Rectal smooth muscle tissue (tissue), 1 donor: Measurements from ENCODE around the gene WASHC4.

Experiments
- H3K27ac ChIP-seq: one replicate; pipeline ENCODE4 v1.7.0; 2013; ENCODE audit warnings: low read depth, low read length, inconsistent platforms
- H3K27me3 ChIP-seq: one replicate; pipeline ENCODE4 v1.7.0; 2013; ENCODE audit warnings: low read length; ENCODE audit not compliant: control insufficient read depth, insufficient read depth
- H3K36me3 ChIP-seq: one replicate; pipeline ENCODE4 v1.7.0; 2013; ENCODE audit warnings: low read length; ENCODE audit not compliant: control insufficient read depth, insufficient read depth
- H3K4me1 ChIP-seq: one replicate; pipeline ENCODE4 v1.7.0; 2013; ENCODE audit warnings: low read length; ENCODE audit not compliant: control insufficient read depth, insufficient read depth
- H3K4me3 ChIP-seq: one replicate; pipeline ENCODE4 v1.7.0; 2013; ENCODE audit warnings: low read length
- H3K9ac ChIP-seq: one replicate; pipeline ENCODE4 v1.7.0; 2013; ENCODE audit warnings: low read length

WASHC4 gene

GRCh38 chr12:105206686-105207374 lies 99.3 kb downstream of the WASHC4 start:
- no peak overlapping the region for H3K27ac ChIP-seq
- peaks cover 28% of the 10 kb centered on the region for H3K36me3 ChIP-seq
- H3K9ac ChIP-seq, result no peak overlapping the region
- no peaks in the 10 kb centered on the region for H3K27me3 ChIP-seq
- no peaks in the 10 kb centered on the region for H3K4me1 ChIP-seq
- no peak overlapping the region for H3K4me3 ChIP-seq

- no peak overlapping the region for H3K4me3 ChIP-seq
- no peaks in the 10 kb centered on the region for H3K4me1 ChIP-seq
- H3K27ac ChIP-seq, result no peak overlapping the region
- H3K36me3 ChIP-seq, result peaks cover 25% of the 10 kb centered on the region
- no peaks in the 10 kb centered on the region for H3K27me3 ChIP-seq
- no peak overlapping the region for H3K9ac ChIP-seq
These were observed 101.6 kb downstream of the WASHC4 start for GRCh38 chr12:105209091-105209490.

- no peak overlapping the region for H3K27ac ChIP-seq
- H3K27me3 ChIP-seq, result no peaks in the 10 kb centered on the region
- H3K36me3 ChIP-seq, result peaks cover 14% of the 10 kb centered on the region
- no peak overlapping the region for H3K4me3 ChIP-seq
- no peak overlapping the region for H3K9ac ChIP-seq
- no peaks in the 10 kb centered on the region for H3K4me1 ChIP-seq
These were observed 104.9 kb downstream of the WASHC4 start for GRCh38 chr12:105212438-105212837.

GRCh38 chr12:105214148-105214547 lies 106.6 kb downstream of the WASHC4 start:
- peaks cover 18% of the 10 kb centered on the region for H3K36me3 ChIP-seq
- H3K27ac ChIP-seq, result no peak overlapping the region
- H3K27me3 ChIP-seq, result no peaks in the 10 kb centered on the region
- H3K4me3 ChIP-seq, result no peak overlapping the region
- no peak overlapping the region for H3K9ac ChIP-seq
- H3K4me1 ChIP-seq, result no peaks in the 10 kb centered on the region

- Histone ChIP-seq H3K36me3 (peaks cover 19% of the 10 kb centered on the region), H3K27ac (no peak overlapping the region), H3K27me3 (no peaks in the 10 kb centered on the region), H3K4me3 (no peak overlapping the region), H3K4me1 (no peaks in the 10 kb centered on the region), H3K9ac (no peak overlapping the region)
These were observed 107.3 kb downstream of the WASHC4 start for GRCh38 chr12:105214670-105215375.

- Histone ChIP-seq H3K4me1 (no peaks in the 10 kb centered on the region), H3K27ac (no peak overlapping the region), H3K36me3 (peaks cover 27% of the 10 kb centered on the region), H3K9ac (no peak overlapping the region), H3K4me3 (no peak overlapping the region), H3K27me3 (no peaks in the 10 kb centered on the region)
These were observed 110.9 kb downstream of the WASHC4 start for GRCh38 chr12:105218434-105218833.
